ENCODE results near the gene RETREG3. TPM values are rescaled to one million over a fixed set of nuclear protein-coding genes. Genes with fewer than 3 reads are reported as not detected.
"Not testable (repeated sequence)": the region's sequence is repeated elsewhere in the genome, so short reads cannot be mapped to it uniquely, and the experiment has no call there.

RETREG3 gene
- total and polyA plus RNA-seq, 7 donors: 13.9 to 43.2 (median 35.0) TPM

DNA sequence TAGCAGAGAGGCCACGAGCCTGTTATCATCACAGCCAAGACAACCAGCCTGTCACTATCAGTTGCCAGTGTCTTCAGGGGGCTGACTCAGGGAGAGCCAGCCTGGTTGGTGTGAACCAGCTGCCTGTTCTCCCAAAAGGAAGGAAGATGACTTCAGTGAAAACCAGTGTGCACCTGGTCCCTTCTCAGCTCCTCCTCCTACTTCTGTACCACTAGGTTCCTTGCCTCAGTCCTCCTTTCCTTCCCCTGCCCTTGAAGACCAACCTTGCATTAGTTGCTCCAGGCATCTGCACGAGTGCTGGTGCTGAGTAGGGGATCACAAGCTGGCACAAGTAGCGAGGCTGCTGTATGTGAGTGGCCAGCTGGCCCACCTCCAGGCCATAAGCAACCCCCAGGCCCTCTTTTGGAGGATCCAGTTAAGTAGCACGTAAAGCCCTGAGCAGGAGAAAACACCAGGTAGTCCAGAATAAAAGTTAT lies 8.8 kb upstream of the RETREG3 start:
- Histone ChIP-seq H3K4me3 (peak overlapping the region; percentile 34), H3K27me3 (ENCODE audit: insufficient read depth in 3 of 3, low read length in 2 of 3) (no peaks in the 10 kb centered on the region), H3K4me1 (peaks cover 33% of the 10 kb centered on the region), H3K36me3 (ENCODE audit: insufficient read depth in 1 of 2, low read depth in 1 of 2) (peaks cover 0 to 35% of the 10 kb centered on the region in 2 donors), H3K9me3 (no peaks in the 10 kb centered on the region), H3K27ac (peak overlapping the region; percentile 88)
- TF ChIP-seq, protein P1, sequence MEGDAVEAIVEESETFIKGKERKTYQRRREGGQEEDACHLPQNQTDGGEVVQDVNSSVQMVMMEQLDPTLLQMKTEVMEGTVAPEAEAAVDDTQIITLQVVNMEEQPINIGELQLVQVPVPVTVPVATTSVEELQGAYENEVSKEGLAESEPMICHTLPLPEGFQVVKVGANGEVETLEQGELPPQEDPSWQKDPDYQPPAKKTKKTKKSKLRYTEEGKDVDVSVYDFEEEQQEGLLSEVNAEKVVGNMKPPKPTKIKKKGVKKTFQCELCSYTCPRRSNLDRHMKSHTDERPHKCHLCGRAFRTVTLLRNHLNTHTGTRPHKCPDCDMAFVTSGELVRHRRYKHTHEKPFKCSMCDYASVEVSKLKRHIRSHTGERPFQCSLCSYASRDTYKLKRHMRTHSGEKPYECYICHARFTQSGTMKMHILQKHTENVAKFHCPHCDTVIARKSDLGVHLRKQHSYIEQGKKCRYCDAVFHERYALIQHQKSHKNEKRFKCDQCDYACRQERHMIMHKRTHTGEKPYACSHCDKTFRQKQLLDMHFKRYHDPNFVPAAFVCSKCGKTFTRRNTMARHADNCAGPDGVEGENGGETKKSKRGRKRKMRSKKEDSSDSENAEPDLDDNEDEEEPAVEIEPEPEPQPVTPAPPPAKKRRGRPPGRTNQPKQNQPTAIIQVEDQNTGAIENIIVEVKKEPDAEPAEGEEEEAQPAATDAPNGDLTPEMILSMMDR (IDR thresholded peaks at IDR 0.05): no peak
- peak; percentile 23 to 42 (median 30) for ATAC-seq
- DNase-seq: no peak
- 19 to 30% (median 24%) methylated on average over 4 of the region's 4 CpGs for WGBS, 3 donors
- intact Hi-C loops (cut with DNase I): loop anchor here in 1 of 2 donors (2.0 kb wide), 2 partner anchors 49 to 57 kb away; no protein-coding TSS in a partner anchor

DNA sequence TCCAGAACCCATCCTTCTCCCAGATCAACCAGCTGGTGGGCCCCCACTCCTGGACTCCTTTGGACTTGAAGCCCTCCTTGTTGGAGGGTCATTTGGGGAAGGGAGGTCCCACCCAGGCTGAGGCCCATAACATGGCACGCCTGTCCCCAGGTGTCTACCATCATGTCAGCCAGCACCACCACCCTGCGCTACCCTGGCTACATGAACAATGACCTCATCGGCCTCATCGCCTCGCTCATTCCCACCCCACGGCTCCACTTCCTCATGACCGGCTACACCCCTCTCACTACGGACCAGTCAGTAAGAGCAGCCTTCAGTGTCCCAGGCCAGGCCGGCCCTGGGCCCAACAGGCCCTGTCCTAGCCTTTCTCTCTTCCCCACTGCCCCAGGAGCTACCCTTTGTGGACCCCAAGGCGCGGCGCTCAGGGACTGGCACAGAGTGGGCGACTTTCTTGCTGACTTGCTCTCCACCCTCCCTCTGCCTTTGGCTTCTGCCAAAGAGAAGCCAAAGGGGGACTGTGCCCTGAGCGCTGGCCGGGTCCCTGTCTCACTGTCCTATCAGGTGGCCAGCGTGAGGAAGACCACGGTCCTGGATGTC lies 4.6 kb upstream of the RETREG3 start:
- intact Hi-C loops (cut with DNase I): no loop called here
- Histone ChIP-seq H3K36me3 (ENCODE audit: insufficient read depth in 1 of 2, low read depth in 1 of 2) (peaks cover 10 to 52% of the 10 kb centered on the region in 2 donors), H3K4me3 (no peak overlapping the region), H3K27me3 (ENCODE audit: insufficient read depth in 3 of 3, low read length in 2 of 3) (no peaks in the 10 kb centered on the region), H3K27ac (no peak overlapping the region), H3K9me3 (no peaks in the 10 kb centered on the region), H3K4me1 (peaks cover 27% of the 10 kb centered on the region)
- WGBS, 3 donors: 94 to 97% (median 95%) methylated on average over 17 of the region's 17 CpGs
- ATAC-seq: no peak
- DNase-seq: no peak
- TF ChIP-seq, protein P1 (IDR thresholded peaks at IDR 0.05): no peak

DNA sequence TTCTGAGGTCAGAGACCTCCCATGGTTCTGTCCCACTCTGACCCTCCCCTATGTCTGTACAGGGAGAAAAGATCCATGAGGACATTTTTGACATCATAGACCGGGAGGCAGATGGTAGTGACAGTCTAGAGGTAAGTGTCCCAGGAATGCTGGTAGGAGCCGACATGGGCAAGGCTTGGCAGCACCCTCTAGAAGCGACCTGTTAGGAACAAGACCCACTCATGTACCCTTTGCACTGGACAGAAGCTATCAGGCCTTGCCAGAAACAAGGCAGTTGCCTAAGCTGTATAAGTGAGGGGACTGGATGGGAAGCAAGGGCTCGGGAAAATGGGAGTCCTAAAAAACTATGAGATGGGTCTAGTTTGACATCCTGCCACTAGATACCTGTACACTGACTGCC lies 2.8 kb upstream of the RETREG3 start:
- Histone ChIP-seq H3K4me3 (no peak overlapping the region), H3K4me1 (peaks cover 23% of the 10 kb centered on the region), H3K27ac (no peak overlapping the region), H3K9me3 (no peaks in the 10 kb centered on the region), H3K36me3 (ENCODE audit: insufficient read depth in 1 of 2, low read depth in 1 of 2) (peaks cover 10 to 52% of the 10 kb centered on the region in 2 donors), H3K27me3 (ENCODE audit: insufficient read depth in 3 of 3, low read length in 2 of 3) (no peaks in the 10 kb centered on the region)
- intact Hi-C loops (cut with DNase I): no loop called here
- ATAC-seq (no peak), DNase-seq (no peak)
- 88 to 95% (median 90%) methylated on average over 4 of the region's 4 CpGs for WGBS, 3 donors
- TF ChIP-seq, protein P1 (IDR thresholded peaks at IDR 0.05): no peak

DNA sequence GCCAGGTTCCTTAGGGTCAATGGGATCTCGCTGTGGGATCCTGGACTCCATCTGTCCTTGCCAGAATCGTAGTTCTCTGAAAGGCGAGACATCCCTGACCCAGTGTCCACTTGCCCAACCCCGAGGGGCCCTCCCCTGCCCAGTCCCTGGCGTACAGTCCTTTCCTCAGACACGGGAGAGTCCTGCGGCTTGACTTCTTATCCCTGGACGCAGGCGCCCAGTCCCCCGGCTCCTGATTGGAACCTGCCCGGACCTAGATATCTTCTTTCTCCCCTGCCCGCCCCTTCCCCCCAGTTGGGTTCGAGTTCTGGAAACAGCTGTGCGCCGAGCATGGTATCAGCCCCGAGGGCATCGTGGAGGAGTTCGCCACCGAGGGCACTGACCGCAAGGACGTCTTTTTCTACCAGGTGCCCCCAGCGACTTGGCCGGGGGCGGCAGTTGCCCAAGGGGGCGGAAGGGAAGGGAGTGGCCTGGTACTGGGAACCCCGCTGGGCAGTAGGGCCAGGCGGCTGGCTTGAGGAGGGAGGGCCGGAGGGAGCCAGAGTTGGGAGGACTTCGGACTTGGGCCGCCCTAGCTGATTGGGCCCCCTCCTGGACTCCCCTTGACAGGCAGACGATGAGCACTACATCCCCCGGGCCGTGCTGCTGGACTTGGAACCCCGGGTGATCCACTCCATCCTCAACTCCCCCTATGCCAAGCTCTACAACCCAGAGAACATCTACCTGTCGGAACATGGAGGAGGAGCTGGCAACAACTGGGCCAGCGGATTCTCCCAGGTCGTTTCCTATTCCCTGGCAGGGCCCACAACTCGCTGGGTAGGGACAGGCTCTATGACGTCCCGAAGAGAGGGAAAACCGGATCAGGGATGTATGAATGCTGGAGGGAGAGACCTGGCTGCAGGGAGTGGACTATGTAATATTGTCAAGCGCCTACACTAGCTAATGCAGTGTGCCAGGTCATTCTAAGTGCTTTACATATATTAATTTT lies 934 bp upstream of the RETREG3 start:
- DNase-seq: peak; percentile 72
- H3K4me1 ChIP-seq: peaks cover 35% of the 10 kb centered on the region
- H3K9me3 ChIP-seq; intact Hi-C loops (cut with DNase I); H3K27me3 ChIP-seq (ENCODE audit: insufficient read depth in 3 of 3, low read length in 2 of 3): not testable (repeated sequence)
- ATAC-seq: peak; percentile 55 to 62 (median 56)
- peak overlapping the region; percentile 79 for H3K4me3 ChIP-seq
- whole genome bisulfite sequencing, 3 donors: 6 to 11% (median 10%) methylated on average over 34 to 35 of the region's 42 CpGs
- peaks cover 10 to 38% of the 10 kb centered on the region in 2 donors for H3K36me3 ChIP-seq (ENCODE audit: insufficient read depth in 1 of 2, low read depth in 1 of 2)
- peak overlapping the region; percentile 90 for H3K27ac ChIP-seq

Measured in psoas muscle (tissue), 8 donors.